Mesendoderm (in vitro differentiated cells): ENCODE results near the gene RRAS2.

ENCODE experiments used
- DNase-seq: peaks from one replicate; pipeline ENCODE4 v3.0.0; 2013
- H2AK5ac ChIP-seq: 2 replicates; pipeline ENCODE4 v1.6.1; 2013; ENCODE audit warnings: low read length, inconsistent platforms
- H2BK120ac ChIP-seq: 2 replicates; pipeline ENCODE4 v1.6.1; 2013; ENCODE audit warnings: low read depth, mild to moderate bottlenecking, low read length, moderate library complexity, mixed read lengths
- H2BK15ac ChIP-seq: replicated peaks from 2 replicates; pipeline ENCODE4 v1.6.1; 2013; ENCODE audit warnings: low read depth, mild to moderate bottlenecking, moderate library complexity
- H2BK5ac ChIP-seq: 2 replicates; pipeline ENCODE4 v1.6.1; 2013; ENCODE audit warnings: low read length, inconsistent platforms
- H3K18ac ChIP-seq: 2 replicates; pipeline ENCODE4 v1.6.1; 2013; ENCODE audit warnings: mild to moderate bottlenecking, low read length, mixed read lengths
- H3K23ac ChIP-seq: one replicate; pipeline ENCODE4 v1.6.1; 2013; ENCODE audit warnings: low read length
- H3K27ac ChIP-seq: 2 replicates; pipeline ENCODE4 v1.5.1; 2013; ENCODE audit warnings: low read depth, mild to moderate bottlenecking, inconsistent platforms, low read length, moderate library complexity
- H3K27me3 ChIP-seq: 2 replicates; pipeline ENCODE4 v1.6.1; 2013; ENCODE audit warnings: low read length, control low read depth, mild to moderate bottlenecking, inconsistent platforms; ENCODE audit not compliant: insufficient read depth, poor library complexity
- H3K36me3 ChIP-seq: 2 replicates; pipeline ENCODE4 v1.6.1; 2013; ENCODE audit warnings: low read length, inconsistent platforms; ENCODE audit not compliant: control insufficient read depth, insufficient read depth
- H3K4ac ChIP-seq: one replicate; pipeline ENCODE4 v1.6.1; 2013; ENCODE audit warnings: low read depth, mild to moderate bottlenecking, low read length, moderate library complexity
- H3K4me1 ChIP-seq: 2 replicates; pipeline ENCODE4 v1.6.1; 2013; ENCODE audit warnings: low read depth, low read length, inconsistent platforms; ENCODE audit not compliant: control insufficient read depth
- H3K4me2 ChIP-seq: 2 replicates; pipeline ENCODE4 v1.6.1; 2013; ENCODE audit warnings: low read length
- H3K4me3 ChIP-seq: 2 replicates; pipeline ENCODE4 v1.5.1; 2013; ENCODE audit warnings: mild to moderate bottlenecking, low read length
- H3K56ac ChIP-seq: one replicate; pipeline ENCODE4 v1.6.1; 2013; ENCODE audit warnings: low read length
- H3K79me1 ChIP-seq: 2 replicates; pipeline ENCODE4 v1.6.1; 2013; ENCODE audit warnings: low read length, inconsistent platforms
- H3K79me2 ChIP-seq: 2 replicates; pipeline ENCODE4 v1.6.1; 2013; ENCODE audit warnings: mild to moderate bottlenecking, low read length; ENCODE audit not compliant: control insufficient read depth, insufficient read depth
- H3K9ac ChIP-seq: 2 replicates; pipeline ENCODE4 v1.6.1; 2013; ENCODE audit warnings: low read length, inconsistent platforms
- H4K5ac ChIP-seq: one replicate; pipeline ENCODE4 v1.6.1; 2013; ENCODE audit warnings: low read length
- H4K8ac ChIP-seq: one replicate; pipeline ENCODE4 v1.6.1; 2013; ENCODE audit warnings: low read depth, mild to moderate bottlenecking, control low read depth, low read length, moderate library complexity
- WGBS: extraction: QIAGEN DNeasy Blood & Tissue Kit; methylation state at CpG from one replicate; pipeline ENCODE4 v1.1.7; 2013; ENCODE audit warnings: low lambda C conversion rate, missing lambda C conversion rate; ENCODE audit not compliant: insufficient coverage; ENCODE audit errors: extremely low coverage; 5-methylcytosine and 5-hydroxymethylcytosine counted together

The RRAS2 gene

DNA sequence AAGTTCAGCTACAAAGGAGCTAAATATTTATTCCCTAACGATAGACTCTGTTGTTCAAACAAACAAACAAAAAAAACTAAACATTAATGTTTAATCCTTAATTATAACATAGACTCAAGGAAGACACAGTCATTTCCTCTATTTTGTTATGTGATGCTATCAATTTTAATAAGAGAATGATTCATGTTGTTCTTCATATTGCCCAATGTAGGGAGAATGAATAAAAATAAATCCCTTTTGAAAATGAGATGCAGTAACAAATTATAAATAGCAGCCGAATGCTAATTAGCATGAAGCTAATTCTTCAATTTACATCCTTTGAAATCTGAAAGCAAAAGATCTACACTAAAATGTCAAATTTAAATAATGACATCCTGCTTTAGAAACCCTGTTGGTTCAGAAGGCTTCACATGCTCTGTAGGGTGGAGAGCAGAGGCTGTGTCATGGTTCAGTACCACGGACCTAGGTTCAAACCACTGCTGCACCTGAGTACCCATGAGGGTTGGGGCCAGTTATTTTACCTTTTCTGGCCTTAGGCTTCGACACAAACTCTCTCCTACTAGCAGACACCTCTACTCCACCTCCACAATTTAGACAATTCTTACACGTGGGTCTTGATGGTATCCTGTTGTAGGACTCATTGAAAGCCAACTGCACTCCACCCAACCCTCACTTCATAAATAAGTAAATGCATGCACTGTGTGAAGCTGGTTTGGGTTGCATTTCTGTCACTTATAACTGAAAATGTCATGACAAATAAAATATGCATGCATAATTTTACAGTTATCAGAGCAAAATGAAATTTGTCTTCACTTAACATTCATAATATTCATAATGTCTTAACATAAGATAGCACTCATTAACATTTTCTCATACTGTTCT is 89.0 kb downstream of the RRAS2 start:
- H3K27me3 ChIP-seq: no peaks in the 10 kb centered on the region
- no peak overlapping the region for H3K9ac ChIP-seq
- no peak overlapping the region for H3K56ac ChIP-seq
- H2BK15ac ChIP-seq: no peak overlapping the region
- H2BK5ac ChIP-seq: no peak overlapping the region
- no peak for DNase-seq
- H3K23ac ChIP-seq: no peak overlapping the region
- no peaks in the 10 kb centered on the region for H3K79me2 ChIP-seq
- H4K5ac ChIP-seq: no peak overlapping the region
- no peak overlapping the region for H4K8ac ChIP-seq
- no peak overlapping the region for H3K4ac ChIP-seq
- H2AK5ac ChIP-seq: no peak overlapping the region
- H3K18ac ChIP-seq: no peak overlapping the region
- H3K36me3 ChIP-seq: no peaks in the 10 kb centered on the region
- H3K4me2 ChIP-seq: no peak overlapping the region
- no peaks in the 10 kb centered on the region for H3K4me1 ChIP-seq
- no peak overlapping the region for H3K4me3 ChIP-seq
- WGBS: no CpG with 5 or more reads among the region's 5 CpGs
- H3K79me1 ChIP-seq: no peaks in the 10 kb centered on the region
- no peak overlapping the region for H2BK120ac ChIP-seq
- H3K27ac ChIP-seq: no peak overlapping the region

DNA sequence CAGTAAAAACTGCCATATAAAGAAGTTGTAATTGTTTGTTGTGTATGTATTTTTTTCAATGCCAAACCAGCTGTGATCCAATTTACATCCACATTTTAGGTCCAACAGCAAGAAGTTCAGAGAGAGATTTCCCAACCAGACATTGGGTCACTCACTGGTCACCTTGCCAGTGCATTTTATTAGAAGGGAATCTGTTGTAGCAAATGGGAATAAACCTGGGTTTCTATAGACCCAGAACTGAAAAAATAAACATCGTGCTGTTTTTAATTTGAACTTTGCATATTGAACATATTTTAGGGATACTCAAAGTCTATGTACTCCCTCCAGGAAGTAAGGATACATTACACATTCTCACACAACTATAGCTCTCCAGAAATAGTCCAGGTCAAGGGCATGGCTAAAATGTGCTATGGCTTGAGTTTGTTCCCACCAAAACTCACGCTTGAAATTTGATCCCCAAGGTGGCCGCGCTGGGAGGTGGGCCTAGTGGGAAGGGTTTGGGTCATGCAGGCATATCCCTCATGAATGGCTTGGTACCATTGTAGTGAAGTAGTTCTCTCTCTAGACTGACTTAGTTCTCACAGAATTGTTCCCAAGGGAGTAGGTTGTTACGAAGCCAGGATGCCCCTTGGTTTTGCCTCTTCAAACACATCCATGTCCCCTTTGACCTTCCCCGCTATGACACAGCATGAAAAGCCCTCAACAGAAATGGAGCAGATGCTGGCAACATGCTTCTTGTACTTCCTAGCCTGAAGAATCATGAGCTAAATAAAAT is 90.9 kb downstream of the RRAS2 start:
- H3K27ac ChIP-seq: no peak overlapping the region
- no peaks in the 10 kb centered on the region for H3K79me1 ChIP-seq
- no peak overlapping the region for H3K18ac ChIP-seq
- no peak overlapping the region for H2BK120ac ChIP-seq
- no peak overlapping the region for H3K4ac ChIP-seq
- no peak overlapping the region for H2BK15ac ChIP-seq
- H3K4me1 ChIP-seq: no peaks in the 10 kb centered on the region
- H3K9ac ChIP-seq: no peak overlapping the region
- no peaks in the 10 kb centered on the region for H3K27me3 ChIP-seq
- no peak overlapping the region for H2AK5ac ChIP-seq
- H3K79me2 ChIP-seq: no peaks in the 10 kb centered on the region
- no CpG with 5 or more reads among the region's 6 CpGs for WGBS
- H4K5ac ChIP-seq: no peak overlapping the region
- no peak overlapping the region for H2BK5ac ChIP-seq
- H3K56ac ChIP-seq: no peak overlapping the region
- DNase-seq: no peak
- H3K23ac ChIP-seq: no peak overlapping the region
- H3K4me3 ChIP-seq: no peak overlapping the region
- H3K36me3 ChIP-seq: no peaks in the 10 kb centered on the region
- H4K8ac ChIP-seq: no peak overlapping the region
- H3K4me2 ChIP-seq: no peak overlapping the region

DNA sequence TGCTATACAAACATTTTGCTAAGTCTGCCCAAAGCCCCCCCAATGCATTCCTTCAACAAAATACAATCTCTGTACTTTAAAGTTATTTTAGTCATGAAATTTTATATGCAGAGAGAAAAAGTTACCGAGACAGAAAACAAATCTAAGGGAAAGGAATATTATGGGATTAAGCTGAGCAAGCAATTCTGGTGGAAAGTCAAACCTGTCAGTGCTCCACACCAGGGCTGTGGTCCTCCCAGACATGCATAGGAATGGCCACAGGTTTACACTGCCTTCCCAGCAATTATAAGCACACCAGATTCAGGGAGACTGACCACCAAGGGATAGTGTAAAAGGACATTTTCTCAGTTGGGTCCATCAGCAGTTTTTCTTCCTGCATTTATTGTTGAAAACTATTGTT is 92.4 kb downstream of the RRAS2 start:
- Histone ChIP-seq H4K8ac (no peak overlapping the region), H3K27ac (no peak overlapping the region), H3K79me1 (no peaks in the 10 kb centered on the region), H3K79me2 (no peaks in the 10 kb centered on the region), H3K18ac (no peak overlapping the region), H2BK5ac (no peak overlapping the region), H3K4ac (no peak overlapping the region), H3K4me3 (no peak overlapping the region), H3K9ac (no peak overlapping the region), H2AK5ac (no peak overlapping the region), H3K27me3 (no peaks in the 10 kb centered on the region), H3K4me1 (no peaks in the 10 kb centered on the region), H2BK15ac (no peak overlapping the region), H3K56ac (no peak overlapping the region), H3K4me2 (no peak overlapping the region), H4K5ac (no peak overlapping the region), H3K36me3 (no peaks in the 10 kb centered on the region), H3K23ac (no peak overlapping the region), H2BK120ac (no peak overlapping the region)
- WGBS: no CpG with 5 or more reads among the region's 1 CpG
- DNase-seq: no peak

DNA sequence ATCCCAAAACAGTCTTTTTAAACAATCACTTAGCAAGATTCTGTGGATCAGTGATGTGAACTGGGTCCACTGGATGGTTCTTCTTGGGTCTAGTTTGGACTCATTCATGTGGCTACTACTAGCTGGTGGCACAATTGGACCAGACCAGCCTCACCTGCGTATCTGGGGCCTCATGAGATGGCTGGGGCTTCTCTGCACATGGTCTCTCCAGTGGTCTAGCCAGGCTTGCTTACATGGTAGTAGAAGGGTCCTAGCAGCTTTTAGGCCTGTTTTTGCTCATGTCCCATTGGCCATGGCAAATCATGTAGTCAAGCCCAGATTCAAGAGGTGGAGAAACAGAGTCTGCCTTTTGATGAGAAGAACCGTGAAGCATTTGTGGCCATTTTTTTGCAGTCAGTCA is 94.0 kb downstream of the RRAS2 start:
- Histone ChIP-seq H3K18ac (no peak overlapping the region), H3K27me3 (no peaks in the 10 kb centered on the region), H2BK15ac (no peak overlapping the region), H3K79me1 (no peaks in the 10 kb centered on the region), H3K23ac (no peak overlapping the region), H3K27ac (no peak overlapping the region), H3K4me3 (no peak overlapping the region), H4K5ac (no peak overlapping the region), H2BK5ac (no peak overlapping the region), H3K36me3 (no peaks in the 10 kb centered on the region), H2AK5ac (no peak overlapping the region), H4K8ac (no peak overlapping the region), H3K4me2 (no peak overlapping the region), H3K4ac (no peak overlapping the region), H3K79me2 (no peaks in the 10 kb centered on the region), H2BK120ac (no peak overlapping the region), H3K56ac (no peak overlapping the region), H3K9ac (no peak overlapping the region), H3K4me1 (no peaks in the 10 kb centered on the region)
- WGBS: no CpG with 5 or more reads among the region's 2 CpGs
- no peak for DNase-seq

DNA sequence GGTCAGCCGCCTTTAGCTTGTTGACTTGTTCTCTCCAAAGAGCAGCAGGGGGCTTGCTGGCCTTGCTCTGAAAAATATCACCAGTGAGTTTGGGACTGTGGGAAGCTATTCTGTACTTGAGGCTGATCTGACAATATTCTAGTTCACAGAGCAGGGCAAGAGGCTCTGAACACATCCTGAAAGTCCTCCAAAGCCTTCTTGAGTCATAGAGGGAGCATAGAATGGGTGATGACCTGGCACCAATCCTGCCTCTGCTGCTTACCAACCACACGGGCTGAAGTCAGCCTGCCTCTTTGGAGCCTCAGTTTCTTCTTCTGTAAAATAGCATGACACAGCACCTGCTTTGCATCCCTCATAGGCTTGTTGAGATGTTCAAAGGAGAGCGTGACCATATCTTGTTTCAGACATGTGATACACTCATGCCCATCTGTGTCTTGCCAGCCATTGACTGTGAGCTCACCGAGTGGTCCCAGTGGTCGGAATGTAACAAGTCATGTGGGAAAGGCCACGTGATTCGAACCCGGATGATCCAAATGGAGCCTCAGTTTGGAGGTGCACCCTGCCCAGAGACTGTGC is 96.6 kb downstream of the RRAS2 start:
- Histone ChIP-seq H2BK120ac (no peak overlapping the region), H2BK15ac (no peak overlapping the region), H3K27me3 (no peaks in the 10 kb centered on the region), H3K18ac (no peak overlapping the region), H2BK5ac (no peak overlapping the region), H4K5ac (no peak overlapping the region), H3K56ac (no peak overlapping the region), H3K4ac (no peak overlapping the region), H3K79me2 (no peaks in the 10 kb centered on the region), H3K4me3 (no peak overlapping the region), H3K4me1 (no peaks in the 10 kb centered on the region), H3K36me3 (no peaks in the 10 kb centered on the region), H3K4me2 (no peak overlapping the region), H3K27ac (no peak overlapping the region), H3K79me1 (no peaks in the 10 kb centered on the region), H4K8ac (no peak overlapping the region), H3K9ac (no peak overlapping the region), H2AK5ac (no peak overlapping the region), H3K23ac (no peak overlapping the region)
- DNase-seq: no peak
- no CpG with 5 or more reads among the region's 8 CpGs for WGBS
